H9 (cell line): ENCODE data around the gene SMARCA2. TPM values are rescaled to one million over a fixed set of nuclear protein-coding genes. Genes with fewer than 3 reads are reported as not detected.

Experiments used
- DNase-seq: peaks from one replicate; pipeline ENCODE4 v3.0.0-alpha.2; 2017
- H2AFZ ChIP-seq: one replicate; pipeline ENCODE4 v1.6.1; 2013; ENCODE audit warnings: mild to moderate bottlenecking, low read length, control low read depth, moderate library complexity
- H2AK5ac ChIP-seq: 2 replicates; pipeline ENCODE4 v1.6.1; 2013; ENCODE audit warnings: low read length, control low read depth, mixed read lengths; ENCODE audit not compliant: insufficient read length
- H2BK120ac ChIP-seq: one replicate; pipeline ENCODE4 v1.6.1; 2013; ENCODE audit warnings: low read depth, mild to moderate bottlenecking, low read length, control low read depth, inconsistent platforms; ENCODE audit not compliant: poor library complexity, severe bottlenecking
- H2BK12ac ChIP-seq: 2 replicates; pipeline ENCODE4 v1.6.1; 2013; ENCODE audit warnings: low read length, control low read depth, mixed read lengths, low read depth; ENCODE audit not compliant: insufficient read length
- H2BK15ac ChIP-seq: 2 replicates; pipeline ENCODE4 v1.6.1; 2013; ENCODE audit warnings: low read depth, low read length, control low read depth
- H2BK20ac ChIP-seq: one replicate; pipeline ENCODE4 v1.6.1; 2013; ENCODE audit warnings: low read depth, mild to moderate bottlenecking, low read length, control low read depth, inconsistent platforms; ENCODE audit not compliant: poor library complexity, severe bottlenecking
- H2BK5ac ChIP-seq: 2 replicates; pipeline ENCODE4 v1.6.1; 2013; ENCODE audit warnings: low read length, control low read depth, mixed read lengths; ENCODE audit not compliant: insufficient read length
- H3K14ac ChIP-seq: 2 replicates; pipeline ENCODE4 v1.6.1; 2013; ENCODE audit warnings: low read length, control low read depth; ENCODE audit not compliant: insufficient read depth
- H3K18ac ChIP-seq: 2 replicates; pipeline ENCODE4 v1.6.1; 2013; ENCODE audit warnings: low read depth, mild to moderate bottlenecking, mixed read lengths, low read length, control low read depth; ENCODE audit not compliant: insufficient read length
- H3K23ac ChIP-seq: 2 replicates; pipeline ENCODE4 v1.6.1; 2013; ENCODE audit warnings: low read length, control low read depth, mixed read lengths, low read depth; ENCODE audit not compliant: insufficient read length
- H3K23me2 ChIP-seq: 2 replicates; pipeline ENCODE4 v1.6.1; 2013; ENCODE audit warnings: low read depth, mild to moderate bottlenecking, mixed read lengths, low read length, control low read depth; ENCODE audit not compliant: insufficient read length, poor library complexity, severe bottlenecking
- H3K27ac ChIP-seq: 2 replicates; pipeline ENCODE4 v1.5.1; 2013; ENCODE audit warnings: low read length, control low read depth, mixed read lengths, low read depth; ENCODE audit not compliant: insufficient read length
- H3K27me3 ChIP-seq: 2 replicates; pipeline ENCODE4 v1.6.1; 2013; ENCODE audit warnings: low read length, control low read depth, inconsistent platforms; ENCODE audit not compliant: insufficient read depth
- H3K4ac ChIP-seq: 2 replicates; pipeline ENCODE4 v1.6.1; 2013; ENCODE audit warnings: low read depth, mild to moderate bottlenecking, control low read depth, inconsistent platforms, low read length, moderate library complexity
- H3K4me1 ChIP-seq: 2 replicates; pipeline ENCODE4 v1.6.1; 2013; ENCODE audit warnings: low read length, control low read depth, inconsistent platforms; ENCODE audit not compliant: insufficient read depth
- H3K4me2 ChIP-seq: 2 replicates; pipeline ENCODE4 v1.6.1; 2013; ENCODE audit warnings: low read length, control low read depth, mixed read lengths; ENCODE audit not compliant: insufficient read length, insufficient read depth
- H3K56ac ChIP-seq: 2 replicates; pipeline ENCODE4 v1.6.1; 2013; ENCODE audit warnings: low read depth, mild to moderate bottlenecking, mixed read lengths, low read length, control low read depth; ENCODE audit not compliant: insufficient read length
- H3K79me1 ChIP-seq: 2 replicates; pipeline ENCODE4 v1.6.1; 2013; ENCODE audit warnings: low read depth, mild to moderate bottlenecking, moderate library complexity, low read length, control low read depth, inconsistent platforms; ENCODE audit not compliant: insufficient read depth, poor library complexity, severe bottlenecking
- H3K79me2 ChIP-seq: 2 replicates; pipeline ENCODE4 v1.6.1; 2013; ENCODE audit warnings: low read length, control low read depth, inconsistent platforms; ENCODE audit not compliant: insufficient read depth
- H3K9ac ChIP-seq: 2 replicates; pipeline ENCODE4 v1.6.1; 2013; ENCODE audit warnings: low read length, control low read depth, mixed read lengths; ENCODE audit not compliant: insufficient read length; ENCODE audit errors: extremely low read depth
- H3K9me3 ChIP-seq: one replicate; pipeline ENCODE4 v1.6.1; 2013; ENCODE audit warnings: low read depth, low read length, inconsistent platforms; ENCODE audit not compliant: control insufficient read depth
- H3T11ph ChIP-seq: one replicate; pipeline ENCODE4 v1.6.1; 2013; ENCODE audit warnings: mild to moderate bottlenecking, low read length, control low read depth, inconsistent platforms
- H4K20me1 ChIP-seq: one replicate; pipeline ENCODE4 v1.6.1; 2013; ENCODE audit not compliant: control insufficient read depth, insufficient read length, insufficient read depth
- H4K5ac ChIP-seq: 2 replicates; pipeline ENCODE4 v1.6.1; 2013; ENCODE audit warnings: low read depth, mild to moderate bottlenecking, mixed read lengths, low read length, control low read depth; ENCODE audit not compliant: insufficient read length
- H4K8ac ChIP-seq: replicated peaks from 2 replicates; pipeline ENCODE4 v1.6.1; 2013; ENCODE audit warnings: low read length, control low read depth, mixed read lengths, low read depth; ENCODE audit not compliant: insufficient read length
- H4K91ac ChIP-seq: 2 replicates; pipeline ENCODE4 v1.6.1; 2013; ENCODE audit warnings: low read depth, mild to moderate bottlenecking, moderate library complexity, mixed read lengths, low read length, control low read depth; ENCODE audit not compliant: insufficient read length
- H3K27ac Mint-ChIP-seq, 3 experiments: 2 replicates in 2 of 3; 3 replicates in 1 of 3; pipeline ENCODE4 v1.8.0; 2020 to 2021; ENCODE audit warnings: mixed read lengths in 3 of 3, mild to moderate bottlenecking in 1 of 3, moderate library complexity in 1 of 3
- H3K27me3 Mint-ChIP-seq: 2 replicates; pipeline ENCODE4 v1.8.0; 2021; ENCODE audit warnings: low read depth, mild to moderate bottlenecking, moderate library complexity, mixed read lengths
- H3K36me3 Mint-ChIP-seq, 3 experiments: 2 replicates in 2 of 3; 3 replicates in 1 of 3; pipeline ENCODE4 v1.8.0; 2020 to 2021; ENCODE audit warnings: low read depth in 3 of 3, mixed read lengths in 3 of 3; ENCODE audit not compliant: insufficient read depth in 1 of 3
- H3K4me1 Mint-ChIP-seq, 2 experiments: 2 replicates each; pipeline ENCODE4 v1.8.0; 2020; ENCODE audit warnings: mixed read lengths in 2 of 2
- H3K4me3 Mint-ChIP-seq, 2 experiments: 2 replicates in 1 of 2; 3 replicates in 1 of 2; pipeline ENCODE4 v1.8.0; 2020 to 2021; ENCODE audit warnings: mild to moderate bottlenecking in 2 of 2, mixed read lengths in 2 of 2, moderate library complexity in 1 of 2
- H3K9me3 Mint-ChIP-seq, 2 experiments: 2 replicates in 1 of 2; 3 replicates in 1 of 2; pipeline ENCODE4 v1.8.0; 2020; ENCODE audit warnings: mild to moderate bottlenecking in 2 of 2, mixed read lengths in 2 of 2, moderate library complexity in 1 of 2
- WGBS: extraction: QIAGEN DNeasy Blood & Tissue Kit; methylation state at CpG from one replicate; pipeline ENCODE4 v1.1.7; 2013; ENCODE audit warnings: missing lambda C conversion rate, low lambda C conversion rate, mixed read lengths; ENCODE audit not compliant: insufficient read length; ENCODE audit errors: extremely low coverage; 5-methylcytosine and 5-hydroxymethylcytosine counted together
- total RNA-seq: library from RNA; stranded (reverse); gene quantifications from 2 replicates; pipeline ENCODE4 v1.2.1, GENCODE V29; 2021
- TF ChIP-seq, protein P1 (sequence below): fragments of 200-600 bp; sonication (generic); conservative IDR thresholded peaks from 3 replicates; pipeline ENCODE4 v1.8.0; 2021; ENCODE audit warnings: antibody characterized with exemption, mild to moderate bottlenecking

SMARCA2 gene
- total RNA-seq, 1 experiment from 2014 or later, result 15.3 TPM

DNA sequence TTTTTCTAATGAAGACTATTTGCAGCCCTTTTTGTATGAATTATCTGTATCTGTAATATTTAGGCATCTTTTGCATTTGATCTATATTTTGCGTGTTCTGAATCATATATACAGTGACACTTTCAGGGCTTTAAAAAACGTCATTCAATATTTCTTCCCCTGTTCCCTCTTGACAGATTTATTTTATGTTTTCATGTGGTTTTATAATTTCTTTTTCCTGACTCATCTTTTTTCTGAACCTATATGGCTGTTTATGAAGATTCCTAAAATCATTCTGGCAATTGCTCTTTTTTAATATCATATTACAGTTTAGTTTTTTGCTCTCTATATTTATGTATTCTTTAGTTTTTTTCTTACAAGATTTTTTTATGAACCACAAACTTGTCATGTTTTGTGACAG is 67.6 kb downstream of the SMARCA2 start:
- Histone ChIP-seq H3T11ph (no peak overlapping the region), H2AK5ac (no peak overlapping the region), H2BK5ac (no peak overlapping the region), H3K23me2 (no peaks in the 10 kb centered on the region), H2BK15ac (no peak overlapping the region), H4K91ac (no peak overlapping the region), H4K5ac (no peak overlapping the region), H3K23ac (no peak overlapping the region), H2BK12ac (no peak overlapping the region), H4K20me1 (no peaks in the 10 kb centered on the region), H2BK120ac (no peak overlapping the region), H4K8ac (no peak overlapping the region), H2AFZ (no peak overlapping the region), H2BK20ac (no peak overlapping the region), H3K27me3 (no peaks in the 10 kb centered on the region), H3K4me2 (no peak overlapping the region), H3K79me2 (no peaks in the 10 kb centered on the region), H3K14ac (no peak overlapping the region), H3K9ac (no peak overlapping the region), H3K79me1 (no peaks in the 10 kb centered on the region), H3K9me3 (no peaks in the 10 kb centered on the region), H3K27ac (no peak overlapping the region), H3K4ac (no peak overlapping the region), H3K4me1 (no peaks in the 10 kb centered on the region), H3K18ac (no peak overlapping the region), H3K56ac (no peak overlapping the region)
- H3K36me3 Mint-ChIP-seq, result peaks cover 0 to 2% (median 0%) of the 10 kb centered on the region in 3 experiments; a peak in 2 of 7 replicates
- no peak for DNase-seq
- H3K4me1 Mint-ChIP-seq, result no peaks in the 10 kb centered on the region
- no CpG with 5 or more reads among the region's 2 CpGs for WGBS
- H3K4me3 Mint-ChIP-seq, result no peak overlapping the region
- H3K27ac Mint-ChIP-seq, result no peak overlapping the region
- TF ChIP-seq, protein P1, sequence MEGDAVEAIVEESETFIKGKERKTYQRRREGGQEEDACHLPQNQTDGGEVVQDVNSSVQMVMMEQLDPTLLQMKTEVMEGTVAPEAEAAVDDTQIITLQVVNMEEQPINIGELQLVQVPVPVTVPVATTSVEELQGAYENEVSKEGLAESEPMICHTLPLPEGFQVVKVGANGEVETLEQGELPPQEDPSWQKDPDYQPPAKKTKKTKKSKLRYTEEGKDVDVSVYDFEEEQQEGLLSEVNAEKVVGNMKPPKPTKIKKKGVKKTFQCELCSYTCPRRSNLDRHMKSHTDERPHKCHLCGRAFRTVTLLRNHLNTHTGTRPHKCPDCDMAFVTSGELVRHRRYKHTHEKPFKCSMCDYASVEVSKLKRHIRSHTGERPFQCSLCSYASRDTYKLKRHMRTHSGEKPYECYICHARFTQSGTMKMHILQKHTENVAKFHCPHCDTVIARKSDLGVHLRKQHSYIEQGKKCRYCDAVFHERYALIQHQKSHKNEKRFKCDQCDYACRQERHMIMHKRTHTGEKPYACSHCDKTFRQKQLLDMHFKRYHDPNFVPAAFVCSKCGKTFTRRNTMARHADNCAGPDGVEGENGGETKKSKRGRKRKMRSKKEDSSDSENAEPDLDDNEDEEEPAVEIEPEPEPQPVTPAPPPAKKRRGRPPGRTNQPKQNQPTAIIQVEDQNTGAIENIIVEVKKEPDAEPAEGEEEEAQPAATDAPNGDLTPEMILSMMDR, result no peak
- H3K9me3 Mint-ChIP-seq, result no peaks in the 10 kb centered on the region
- H3K27me3 Mint-ChIP-seq, result no peaks in the 10 kb centered on the region
